GM20431 (cell line): ENCODE measurements around the gene HDAC4.

ENCODE experiments used
- in situ Hi-C: fragments of 300-500 bp; cut with MseI, MboI; formaldehyde crosslinking; loops from one replicate; pipeline ENCODE4 v1.15.0; 2020; ENCODE audit warnings: low sequenced_read_pairs; ENCODE audit not compliant: unreplicated experiment

Gene HDAC4

GRCh38 chr2:239142296-239142695 is 258.5 kb downstream of the HDAC4 start:
- in situ Hi-C loops, result no loop called here

GRCh38 chr2:239141021-239141760 is 259.6 kb downstream of the HDAC4 start:
- in situ Hi-C loops, result no loop called here

- in situ Hi-C loops, result no loop called here
Observed at GRCh38 chr2:239140346-239141020, 260.3 kb downstream of the HDAC4 start.

GRCh38 chr2:239139566-239139965 is 261.3 kb downstream of the HDAC4 start:
- in situ Hi-C loops, result no loop called here

GRCh38 chr2:239139101-239139500 is 261.7 kb downstream of the HDAC4 start:
- in situ Hi-C loops, result no loop called here

- in situ Hi-C loops, result no loop called here
Observed at GRCh38 chr2:239138610-239139009, 262.2 kb downstream of the HDAC4 start.

- in situ Hi-C loops, result no loop called here
Observed at GRCh38 chr2:239137898-239138283, 262.9 kb downstream of the HDAC4 start.

GRCh38 chr2:239137165-239137897 is 263.5 kb downstream of the HDAC4 start:
- in situ Hi-C loops, result no loop called here

GRCh38 chr2:239136762-239137161 is 264.1 kb downstream of the HDAC4 start:
- in situ Hi-C loops, result no loop called here

- in situ Hi-C loops, result no loop called here
Observed at GRCh38 chr2:239136203-239136602, 264.6 kb downstream of the HDAC4 start.

GRCh38 chr2:239135531-239135930 is 265.3 kb downstream of the HDAC4 start:
- in situ Hi-C loops, result no loop called here

- in situ Hi-C loops, result no loop called here
Observed at GRCh38 chr2:239133945-239134570, 266.8 kb downstream of the HDAC4 start.

- in situ Hi-C loops, result no loop called here
Observed at GRCh38 chr2:239132786-239133185, 268.0 kb downstream of the HDAC4 start.

GRCh38 chr2:239132156-239132709 is 268.6 kb downstream of the HDAC4 start:
- in situ Hi-C loops, result no loop called here

- in situ Hi-C loops, result no loop called here
Observed at GRCh38 chr2:239131521-239131920, 269.3 kb downstream of the HDAC4 start.

GRCh38 chr2:239130786-239131325 is 270.0 kb downstream of the HDAC4 start:
- in situ Hi-C loops, result no loop called here

GRCh38 chr2:239130041-239130440 is 270.8 kb downstream of the HDAC4 start:
- in situ Hi-C loops, result no loop called here

GRCh38 chr2:239129147-239129920 is 271.5 kb downstream of the HDAC4 start:
- in situ Hi-C loops, result no loop called here

GRCh38 chr2:239128706-239129105 is 272.1 kb downstream of the HDAC4 start:
- in situ Hi-C loops, result no loop called here
